Measurements from ENCODE around the gene ABL1. TPM values are rescaled to one million over a fixed set of nuclear protein-coding genes. Genes with fewer than 3 reads are reported as not detected.

The ABL1 gene
- total and polyA plus RNA-seq, 2 of the 13 experiments (the other 11 are each of a cell fraction or from before 2014, with no cell fraction given), result 10.8 to 20.4 TPM

DNA sequence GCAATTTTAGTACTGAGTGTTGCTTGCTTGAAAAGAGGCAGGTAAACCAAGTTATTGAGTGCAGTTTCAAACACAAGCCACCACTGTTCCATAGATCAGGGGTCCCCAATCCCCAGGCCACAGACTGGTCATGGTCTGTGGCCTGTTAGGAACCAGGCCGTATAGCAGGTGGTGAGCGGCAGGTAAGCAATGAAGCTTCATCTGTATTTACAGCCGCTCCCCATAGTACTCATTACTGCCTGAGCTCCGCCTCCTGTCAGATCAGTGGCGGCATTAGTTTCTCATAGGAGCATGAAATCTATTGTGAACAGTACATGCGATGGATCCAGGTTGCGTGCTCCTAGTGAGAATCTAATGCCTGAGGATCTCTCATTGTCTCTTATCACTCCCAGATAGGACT lies 41.5 kb upstream of the ABL1 start:
- BruUV-seq (replicated peaks), result no TSS peak
- H3K79me2 ChIP-seq (ENCODE audit: insufficient read depth, low read length), result peaks cover under 1% of the 10 kb centered on the region
- no peak overlapping the region for H3K9ac ChIP-seq (ENCODE audit: insufficient read depth, low read depth, low read length)
- no peak overlapping the region for H3K4me2 ChIP-seq (ENCODE audit: low read depth, low read length)
- no peak overlapping the region for H2AFZ ChIP-seq (ENCODE audit: low read length)
- no peaks in the 10 kb centered on the region for H3K4me1 ChIP-seq (ENCODE audit: insufficient read depth, low read length)
- DNase-seq (ENCODE audit: low spot score) (no peak), FAIRE-seq (no peak), ATAC-seq (no peak)
- in situ Hi-C loops (cut with HindIII; ENCODE audit: extremely low pct_ligation_motif_present, low pct_unique_long_range_greater_than_20kb) (no loop called here), intact Hi-C loops (cut with micrococcal nuclease; ENCODE audit: unreplicated experiment) (no loop called here)
- H3K9me3 ChIP-seq (ENCODE audit: low read length), result peaks cover 17% of the 10 kb centered on the region
- TF ChIP-seq ZNF557 (CRISPR knock-in tag; IDR thresholded peaks at IDR 0.05) (no peak), NONO (IDR thresholded peaks at IDR 0.05) (no peak), NONO (CRISPR knock-in tag; conservative IDR thresholded peaks at IDR 0.05) (no peak), ZNF34 (CRISPR knock-in tag; IDR thresholded peaks at IDR 0.05; ENCODE audit: borderline replicate concordance) (no peak), SIN3A (IDR thresholded peaks at IDR 0.05; ENCODE audit: borderline replicate concordance, low read depth, low read length) (no peak), ZNF263 (CRISPR knock-in tag; IDR thresholded peaks at IDR 0.05) (no peak), RBAK (CRISPR knock-in tag; IDR thresholded peaks at IDR 0.05) (no peak), AHDC1 (CRISPR knock-in tag; IDR thresholded peaks at IDR 0.05; ENCODE audit: borderline replicate concordance) (no peak), SALL1 (CRISPR knock-in tag; IDR thresholded peaks at IDR 0.05) (no peak), ZSCAN9 (CRISPR knock-in tag; IDR thresholded peaks at IDR 0.05; ENCODE audit: borderline replicate concordance) (no peak), SMYD3 (CRISPR knock-in tag; IDR thresholded peaks at IDR 0.05) (no peak), NFIC (IDR thresholded peaks at IDR 0.05; ENCODE audit: low read length) (no peak), ZNF296 (CRISPR knock-in tag; conservative IDR thresholded peaks at IDR 0.05) (no peak), KLF15 (CRISPR knock-in tag; IDR thresholded peaks at IDR 0.05; ENCODE audit: borderline replicate concordance) (no peak)
- TF ChIP-seq, protein P1, sequence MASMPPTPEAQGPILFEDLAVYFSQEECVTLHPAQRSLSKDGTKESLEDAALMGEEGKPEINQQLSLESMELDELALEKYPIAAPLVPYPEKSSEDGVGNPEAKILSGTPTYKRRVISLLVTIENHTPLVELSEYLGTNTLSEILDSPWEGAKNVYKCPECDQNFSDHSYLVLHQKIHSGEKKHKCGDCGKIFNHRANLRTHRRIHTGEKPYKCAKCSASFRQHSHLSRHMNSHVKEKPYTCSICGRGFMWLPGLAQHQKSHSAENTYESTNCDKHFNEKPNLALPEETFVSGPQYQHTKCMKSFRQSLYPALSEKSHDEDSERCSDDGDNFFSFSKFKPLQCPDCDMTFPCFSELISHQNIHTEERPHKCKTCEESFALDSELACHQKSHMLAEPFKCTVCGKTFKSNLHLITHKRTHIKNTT (CRISPR knock-in tag; IDR thresholded peaks at IDR 0.05), result no peak
- TF ChIP-seq, protein P2, sequence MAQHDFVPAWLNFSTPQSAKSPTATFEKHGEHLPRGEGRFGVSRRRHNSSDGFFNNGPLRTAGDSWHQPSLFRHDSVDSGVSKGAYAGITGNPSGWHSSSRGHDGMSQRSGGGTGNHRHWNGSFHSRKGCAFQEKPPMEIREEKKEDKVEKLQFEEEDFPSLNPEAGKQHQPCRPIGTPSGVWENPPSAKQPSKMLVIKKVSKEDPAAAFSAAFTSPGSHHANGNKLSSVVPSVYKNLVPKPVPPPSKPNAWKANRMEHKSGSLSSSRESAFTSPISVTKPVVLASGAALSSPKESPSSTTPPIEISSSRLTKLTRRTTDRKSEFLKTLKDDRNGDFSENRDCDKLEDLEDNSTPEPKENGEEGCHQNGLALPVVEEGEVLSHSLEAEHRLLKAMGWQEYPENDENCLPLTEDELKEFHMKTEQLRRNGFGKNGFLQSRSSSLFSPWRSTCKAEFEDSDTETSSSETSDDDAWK (CRISPR knock-in tag; IDR thresholded peaks at IDR 0.05), result no peak
- no peaks in the 10 kb centered on the region for H3K27me3 ChIP-seq (ENCODE audit: control insufficient read depth in 1 of 2, insufficient read depth in 2 of 2, low read length in 2 of 2)
- H3K4me3 ChIP-seq (replicated peaks in 1 of 3; ENCODE audit: insufficient read depth in 1 of 3, low read depth in 2 of 3, low read length in 3 of 3), result no peak overlapping the region
- H4K20me1 ChIP-seq (ENCODE audit: insufficient read depth, low read length), result no peaks in the 10 kb centered on the region
- H3K27ac ChIP-seq (ENCODE audit: extremely low read length, insufficient read depth, low read length), result no peak overlapping the region
- no peaks in the 10 kb centered on the region; a peak in 1 of 5 replicates for H3K36me3 ChIP-seq (replicated peaks in 1 of 2; ENCODE audit: control insufficient read depth in 1 of 2, insufficient read depth in 2 of 2, low read length in 2 of 2)
- 94% methylated on average over 7 of the region's 7 CpGs for WGBS (ENCODE audit: low lambda C conversion rate)
- ChIA-PET POLR2A (no interaction called here), CTCF (ENCODE audit: low intra/inter-chr PET ratio, low total read pairs) (no interaction called here)

Measured in HepG2 (cell line).